PFSK-1 (cell line): Measurements from ENCODE around the gene ATP2B2.

Experiments used
- POLR2AphosphoS5 ChIP-seq: IDR thresholded peaks from 2 replicates; pipeline ENCODE4 v1.6.1; 2012; ENCODE audit warnings: low read depth, mild to moderate bottlenecking, control low read depth, low read length, moderate library complexity
- SIN3A ChIP-seq: IDR thresholded peaks from 2 replicates; pipeline ENCODE4 v1.6.1; 2012; ENCODE audit warnings: mild to moderate bottlenecking, low read length, moderate library complexity, borderline replicate concordance; ENCODE audit not compliant: insufficient read depth
- TAF1 ChIP-seq: IDR thresholded peaks from 2 replicates; pipeline ENCODE4 v1.6.1; 2012; ENCODE audit warnings: low read length, control low read depth, borderline replicate concordance; ENCODE audit not compliant: insufficient read depth
- TF ChIP-seq, protein P1 (sequence below), 2 experiments: IDR thresholded peaks; 2 replicates each; pipeline versions ENCODE4 v1.6.1 to v1.8.0; 2011 to 2012; ENCODE audit warnings: low read depth in 2 of 2, low read length in 2 of 2, control low read depth in 1 of 2, inconsistent platforms in 1 of 2, mild to moderate bottlenecking in 1 of 2, moderate library complexity in 1 of 2; ENCODE audit not compliant: insufficient read depth in 1 of 2

GRCh38 chr3:10350324-10350985 is 154.9 kb downstream of the ATP2B2 start:
- TF ChIP-seq, protein P1, sequence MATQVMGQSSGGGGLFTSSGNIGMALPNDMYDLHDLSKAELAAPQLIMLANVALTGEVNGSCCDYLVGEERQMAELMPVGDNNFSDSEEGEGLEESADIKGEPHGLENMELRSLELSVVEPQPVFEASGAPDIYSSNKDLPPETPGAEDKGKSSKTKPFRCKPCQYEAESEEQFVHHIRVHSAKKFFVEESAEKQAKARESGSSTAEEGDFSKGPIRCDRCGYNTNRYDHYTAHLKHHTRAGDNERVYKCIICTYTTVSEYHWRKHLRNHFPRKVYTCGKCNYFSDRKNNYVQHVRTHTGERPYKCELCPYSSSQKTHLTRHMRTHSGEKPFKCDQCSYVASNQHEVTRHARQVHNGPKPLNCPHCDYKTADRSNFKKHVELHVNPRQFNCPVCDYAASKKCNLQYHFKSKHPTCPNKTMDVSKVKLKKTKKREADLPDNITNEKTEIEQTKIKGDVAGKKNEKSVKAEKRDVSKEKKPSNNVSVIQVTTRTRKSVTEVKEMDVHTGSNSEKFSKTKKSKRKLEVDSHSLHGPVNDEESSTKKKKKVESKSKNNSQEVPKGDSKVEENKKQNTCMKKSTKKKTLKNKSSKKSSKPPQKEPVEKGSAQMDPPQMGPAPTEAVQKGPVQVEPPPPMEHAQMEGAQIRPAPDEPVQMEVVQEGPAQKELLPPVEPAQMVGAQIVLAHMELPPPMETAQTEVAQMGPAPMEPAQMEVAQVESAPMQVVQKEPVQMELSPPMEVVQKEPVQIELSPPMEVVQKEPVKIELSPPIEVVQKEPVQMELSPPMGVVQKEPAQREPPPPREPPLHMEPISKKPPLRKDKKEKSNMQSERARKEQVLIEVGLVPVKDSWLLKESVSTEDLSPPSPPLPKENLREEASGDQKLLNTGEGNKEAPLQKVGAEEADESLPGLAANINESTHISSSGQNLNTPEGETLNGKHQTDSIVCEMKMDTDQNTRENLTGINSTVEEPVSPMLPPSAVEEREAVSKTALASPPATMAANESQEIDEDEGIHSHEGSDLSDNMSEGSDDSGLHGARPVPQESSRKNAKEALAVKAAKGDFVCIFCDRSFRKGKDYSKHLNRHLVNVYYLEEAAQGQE (IDR thresholded peaks at IDR 0.05; ENCODE audit: insufficient read depth in 1 of 2, low read depth in 2 of 2, low read length in 2 of 2), result no peak
- TF ChIP-seq TAF1 (no peak), POLR2AphosphoS5 (no peak), SIN3A (no peak)
